Nephron progenitor cell (in vitro differentiated cells): ENCODE data around the gene TSPEAR.

ENCODE experiments used
- DNase-seq: peaks from one replicate; pipeline ENCODE4 v3.0.0; 2021
- H3K27ac Mint-ChIP-seq: 2 replicates; pipeline ENCODE4 v1.8.0; 2021; ENCODE audit warnings: mild to moderate bottlenecking, moderate library complexity, mixed read lengths
- H3K27me3 Mint-ChIP-seq: 2 replicates; pipeline ENCODE4 v1.8.0; 2021; ENCODE audit warnings: mild to moderate bottlenecking, low read depth, mixed read lengths; ENCODE audit not compliant: poor library complexity
- H3K36me3 Mint-ChIP-seq: 2 replicates; pipeline ENCODE4 v1.8.0; 2021; ENCODE audit warnings: low read depth, mixed read lengths
- H3K4me1 Mint-ChIP-seq: 2 replicates; pipeline ENCODE4 v1.8.0; 2021; ENCODE audit warnings: mixed read lengths
- H3K4me3 Mint-ChIP-seq: 2 replicates; pipeline ENCODE4 v1.8.0; 2021; ENCODE audit warnings: mild to moderate bottlenecking, moderate library complexity, mixed read lengths
- H3K9me3 Mint-ChIP-seq: 2 replicates; pipeline ENCODE4 v1.8.0; 2021; ENCODE audit warnings: mild to moderate bottlenecking, moderate library complexity, mixed read lengths
- TF ChIP-seq, protein P1 (sequence below): fragments of 200-600 bp; sonication (generic); IDR thresholded peaks from 2 replicates; pipeline ENCODE4 v1.5.0; 2021; ENCODE audit warnings: antibody characterized with exemption

Gene TSPEAR

DNA sequence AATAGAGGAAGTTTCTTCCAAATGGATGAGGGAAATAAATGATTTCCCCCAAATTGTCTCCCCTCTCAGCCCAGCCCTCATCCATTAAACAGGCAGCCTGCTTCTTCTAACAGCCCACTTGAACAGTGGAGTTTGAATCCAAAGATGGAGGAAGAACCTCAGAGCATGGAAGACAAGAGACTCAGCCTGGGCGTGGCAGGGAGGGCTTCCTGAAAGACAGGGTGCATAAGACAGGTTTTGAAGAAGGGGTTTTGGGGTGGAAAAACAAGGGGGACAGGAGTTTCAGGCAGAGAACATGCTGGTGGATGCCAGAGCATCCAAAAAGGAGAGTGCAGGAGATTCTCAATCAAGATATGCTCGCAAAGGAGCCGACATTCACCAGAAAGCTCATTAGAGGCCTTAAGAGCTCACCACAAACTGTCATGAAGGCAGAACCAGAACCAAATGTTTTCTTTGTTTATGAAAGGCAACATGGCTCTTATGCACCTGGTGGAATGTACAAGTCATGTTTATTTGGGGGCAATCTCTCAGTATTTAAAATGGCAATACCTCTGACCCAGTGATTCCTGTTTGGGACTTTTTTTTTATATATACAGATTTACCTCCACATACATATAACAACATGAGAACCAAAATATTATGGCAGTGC, 26.5 kb upstream of the TSPEAR start:
- peaks cover 4% of the 10 kb centered on the region for H3K27me3 Mint-ChIP-seq
- peaks cover 4% of the 10 kb centered on the region for H3K9me3 Mint-ChIP-seq
- H3K4me1 Mint-ChIP-seq = peaks cover 63% of the 10 kb centered on the region
- H3K4me3 Mint-ChIP-seq = no peak overlapping the region
- DNase-seq = no peak
- TF ChIP-seq, protein P1, sequence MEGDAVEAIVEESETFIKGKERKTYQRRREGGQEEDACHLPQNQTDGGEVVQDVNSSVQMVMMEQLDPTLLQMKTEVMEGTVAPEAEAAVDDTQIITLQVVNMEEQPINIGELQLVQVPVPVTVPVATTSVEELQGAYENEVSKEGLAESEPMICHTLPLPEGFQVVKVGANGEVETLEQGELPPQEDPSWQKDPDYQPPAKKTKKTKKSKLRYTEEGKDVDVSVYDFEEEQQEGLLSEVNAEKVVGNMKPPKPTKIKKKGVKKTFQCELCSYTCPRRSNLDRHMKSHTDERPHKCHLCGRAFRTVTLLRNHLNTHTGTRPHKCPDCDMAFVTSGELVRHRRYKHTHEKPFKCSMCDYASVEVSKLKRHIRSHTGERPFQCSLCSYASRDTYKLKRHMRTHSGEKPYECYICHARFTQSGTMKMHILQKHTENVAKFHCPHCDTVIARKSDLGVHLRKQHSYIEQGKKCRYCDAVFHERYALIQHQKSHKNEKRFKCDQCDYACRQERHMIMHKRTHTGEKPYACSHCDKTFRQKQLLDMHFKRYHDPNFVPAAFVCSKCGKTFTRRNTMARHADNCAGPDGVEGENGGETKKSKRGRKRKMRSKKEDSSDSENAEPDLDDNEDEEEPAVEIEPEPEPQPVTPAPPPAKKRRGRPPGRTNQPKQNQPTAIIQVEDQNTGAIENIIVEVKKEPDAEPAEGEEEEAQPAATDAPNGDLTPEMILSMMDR = no peak
- no peak overlapping the region for H3K27ac Mint-ChIP-seq
- no peaks in the 10 kb centered on the region for H3K36me3 Mint-ChIP-seq

- H3K27ac Mint-ChIP-seq = no peak overlapping the region
- DNase-seq = no peak
Observed at GRCh38 chr21:44736291-44737004, 25.1 kb upstream of the TSPEAR start.

DNA sequence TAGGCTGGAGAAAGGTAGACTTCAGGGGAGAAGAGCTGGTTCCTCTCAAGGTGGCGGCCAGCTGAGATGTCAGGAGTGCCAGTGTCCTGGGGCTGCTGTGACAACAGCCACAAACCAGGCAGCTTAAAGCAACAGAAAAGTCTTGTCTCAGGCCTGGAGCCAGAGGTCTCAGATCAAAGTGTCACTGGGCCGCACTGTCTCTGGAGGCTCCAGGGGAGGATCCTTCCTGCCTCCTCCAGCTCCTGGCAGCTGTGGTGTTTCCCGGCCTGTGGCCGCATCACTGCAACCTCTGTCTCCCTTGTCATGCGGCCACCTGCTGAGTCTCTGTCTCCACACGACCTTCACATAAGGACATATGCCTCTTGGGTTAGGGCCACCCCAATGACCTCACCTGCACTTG, 24.4 kb upstream of the TSPEAR start:
- no peak for DNase-seq
- TF ChIP-seq, protein P1 = no peak
- H3K9me3 Mint-ChIP-seq = peaks cover 14% of the 10 kb centered on the region
- peaks cover 10% of the 10 kb centered on the region for H3K36me3 Mint-ChIP-seq
- H3K27me3 Mint-ChIP-seq = peaks cover 8% of the 10 kb centered on the region
- H3K27ac Mint-ChIP-seq = no peak overlapping the region
- H3K4me3 Mint-ChIP-seq = no peak overlapping the region
- H3K4me1 Mint-ChIP-seq = peaks cover 73% of the 10 kb centered on the region

More at GRCh38 chr21:44736291-44737004, 25.1 kb upstream of the TSPEAR start:
- Mint-ChIP-seq H3K4me3 (no peak overlapping the region), H3K4me1 (peaks cover 71% of the 10 kb centered on the region), H3K27me3 (peaks cover 4% of the 10 kb centered on the region), H3K36me3 (peaks cover 4% of the 10 kb centered on the region), H3K9me3 (peaks cover 8% of the 10 kb centered on the region)
- TF ChIP-seq, protein P1 = no peak

- DNase-seq = no peak
- H3K27me3 Mint-ChIP-seq = peaks cover 12% of the 10 kb centered on the region
- no peak overlapping the region for H3K4me3 Mint-ChIP-seq
- peaks cover 11% of the 10 kb centered on the region for H3K36me3 Mint-ChIP-seq
- peaks cover 20% of the 10 kb centered on the region for H3K9me3 Mint-ChIP-seq
- TF ChIP-seq, protein P1 = no peak
- peaks cover 66% of the 10 kb centered on the region for H3K4me1 Mint-ChIP-seq
- no peak overlapping the region for H3K27ac Mint-ChIP-seq
Observed at GRCh38 chr21:44734841-44735240, 23.5 kb upstream of the TSPEAR start.

DNA sequence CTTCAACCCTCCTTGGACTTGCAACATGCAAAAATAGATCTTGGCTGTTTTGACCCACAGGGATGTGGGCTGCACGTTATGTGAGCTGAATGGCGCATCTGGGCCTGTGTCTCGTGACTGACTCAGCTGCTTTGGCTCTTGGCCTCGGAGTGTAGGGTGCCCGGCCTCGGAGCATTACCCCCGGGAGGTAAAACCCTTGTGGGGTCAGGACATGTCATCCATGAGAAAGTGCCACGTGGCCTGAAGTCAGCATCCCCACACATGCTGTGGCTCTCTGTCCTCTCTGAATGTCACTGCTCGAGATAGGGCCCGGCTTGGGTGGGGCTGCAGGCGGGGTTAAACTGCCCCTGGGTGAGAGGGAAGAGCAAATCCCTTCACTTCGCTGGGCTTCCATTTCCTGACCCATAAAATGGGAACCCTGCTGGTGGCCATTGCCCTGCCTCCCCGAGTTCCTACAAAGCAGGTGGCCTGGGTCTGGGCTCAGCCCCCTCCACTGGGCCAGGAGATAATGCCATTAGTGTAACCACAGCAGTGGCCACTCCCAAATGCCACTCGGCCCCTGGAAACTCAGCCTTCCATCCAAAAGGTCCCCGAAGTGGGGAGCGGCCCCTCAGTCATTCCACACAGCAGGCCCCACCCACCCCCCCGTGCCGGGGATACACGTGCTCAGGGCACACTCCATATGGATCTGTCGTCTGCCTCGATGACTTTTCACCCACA, 22.8 kb upstream of the TSPEAR start:
- Mint-ChIP-seq H3K4me1 (peaks cover 63% of the 10 kb centered on the region), H3K9me3 (peaks cover 20% of the 10 kb centered on the region), H3K27ac (no peak overlapping the region), H3K27me3 (peaks cover 16% of the 10 kb centered on the region), H3K4me3 (no peak overlapping the region), H3K36me3 (peaks cover 11% of the 10 kb centered on the region)
- no peak for DNase-seq
- TF ChIP-seq, protein P1 = no peak
